ENCODE measurements around the gene SIVA1. TPM values are rescaled to one million over a fixed set of nuclear protein-coding genes. Genes with fewer than 3 reads are reported as not detected.
A peak's percentile ranks its signal among the peaks of the same experiment; 100 is the strongest.

SIVA1 gene
- total RNA-seq, 3 donors from 2014 or later (not counting 1 experiment from before 2014, with no cell fraction given) = 59.7 to 74.8 (median 59.8) TPM

DNA sequence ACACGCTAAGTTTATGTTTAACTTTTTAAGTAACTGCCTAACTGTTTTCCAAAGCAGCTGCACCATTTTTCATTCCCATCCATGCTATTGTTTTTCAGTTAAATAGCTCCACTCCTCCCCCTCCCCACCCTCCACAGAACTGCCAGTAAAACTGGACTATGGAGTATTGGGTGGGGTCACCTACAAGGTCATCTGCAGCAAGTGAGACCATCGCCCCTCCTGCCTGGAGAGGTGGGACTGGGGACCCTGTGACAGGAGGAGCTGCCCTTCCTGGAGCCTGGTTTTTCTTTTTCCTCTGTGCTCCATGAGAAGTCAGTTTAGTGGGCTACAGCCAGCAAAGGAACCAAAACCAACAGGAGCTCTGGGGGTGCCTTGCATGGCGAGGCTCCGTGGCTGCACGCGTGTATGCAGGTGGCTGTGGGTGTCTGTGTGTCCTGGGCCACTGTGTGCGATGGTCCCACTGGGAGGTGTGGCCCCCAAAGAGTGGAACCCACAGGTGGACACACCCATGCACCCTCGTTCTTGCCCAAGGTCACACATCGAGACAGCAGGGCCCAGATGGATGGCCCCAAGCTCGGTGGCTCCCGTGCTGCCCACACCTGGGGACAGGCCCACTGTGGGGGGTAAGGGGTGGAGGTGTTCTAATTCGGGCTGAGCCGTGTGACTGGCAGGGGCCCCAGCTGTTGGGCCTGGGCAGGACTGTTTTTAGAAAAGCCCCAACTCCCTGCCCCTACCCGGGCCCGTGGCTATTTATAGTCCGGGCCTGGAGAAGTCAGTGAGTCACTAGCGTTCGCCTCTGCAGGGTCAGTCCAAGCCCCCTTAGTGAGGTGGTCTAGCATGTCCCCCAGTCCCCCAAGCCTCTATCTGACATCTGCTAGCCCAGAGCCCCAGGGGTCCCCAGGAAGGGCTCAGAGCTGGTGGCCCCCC, 31.2 kb upstream of the SIVA1 start:
- Histone ChIP-seq H3K4me3 (ENCODE audit: low read length) (no peak overlapping the region), H3K27ac (ENCODE audit: low read length) (no peak overlapping the region), H3K4me1 (ENCODE audit: control insufficient read depth, insufficient read depth, low read length) (peaks cover 15% of the 10 kb centered on the region), H3K27me3 (ENCODE audit: control insufficient read depth, insufficient read depth, low read length) (no peaks in the 10 kb centered on the region), H3K36me3 (ENCODE audit: control insufficient read depth, insufficient read depth, low read length) (no peaks in the 10 kb centered on the region), H3K9me3 (ENCODE audit: control insufficient read depth, insufficient read depth, low read length) (no peaks in the 10 kb centered on the region)
- Mint-ChIP-seq H3K9me3 (no peaks in the 10 kb centered on the region), H3K4me3 (peak overlapping the region; percentile 59), H3K27ac (no peak overlapping the region), H3K27me3 (ENCODE audit: low read depth in 2 of 2) (no peaks in the 10 kb centered on the region), H3K36me3 (no peaks in the 10 kb centered on the region), H3K4me1 (peaks cover 5 to 11% of the 10 kb centered on the region in 2 donors)
- WGBS (ENCODE audit: insufficient coverage) = 86% methylated on average over 18 of the region's 18 CpGs
- intact Hi-C loops (cut with micrococcal nuclease) = no loop called here
- ATAC-seq (no peak), DNase-seq (no peak)
- no peak for TF ChIP-seq CTCF (IDR thresholded peaks at IDR 0.05)

GRCh38 chr14:104722938-104723650, 29.9 kb upstream of the SIVA1 start:
- H3K27me3 Mint-ChIP-seq (ENCODE audit: low read depth in 2 of 2) = peaks cover 0 to 5% of the 10 kb centered on the region in 2 donors
- H3K4me3 ChIP-seq (ENCODE audit: low read length) = no peak overlapping the region
- 52% methylated on average over 25 of the region's 26 CpGs for WGBS (ENCODE audit: insufficient coverage)
- peaks cover 11% of the 10 kb centered on the region for H3K4me1 ChIP-seq (ENCODE audit: control insufficient read depth, insufficient read depth, low read length)
- intact Hi-C loops (cut with micrococcal nuclease) = no loop called here
- no peak overlapping the region for H3K4me3 Mint-ChIP-seq
- H3K27me3 ChIP-seq (ENCODE audit: control insufficient read depth, insufficient read depth, low read length) = no peaks in the 10 kb centered on the region
- H3K4me1 Mint-ChIP-seq = peaks cover under 1 to 8% of the 10 kb centered on the region in 2 donors
- DNase-seq (no peak), ATAC-seq (no peak)
- H3K9me3 Mint-ChIP-seq = no peaks in the 10 kb centered on the region
- H3K36me3 ChIP-seq (ENCODE audit: control insufficient read depth, insufficient read depth, low read length) = no peaks in the 10 kb centered on the region
- H3K36me3 Mint-ChIP-seq = no peaks in the 10 kb centered on the region
- H3K9me3 ChIP-seq (ENCODE audit: control insufficient read depth, insufficient read depth, low read length) = no peaks in the 10 kb centered on the region
- TF ChIP-seq CTCF (IDR thresholded peaks at IDR 0.05) = no peak
- no peak overlapping the region for H3K27ac Mint-ChIP-seq
- no peak overlapping the region for H3K27ac ChIP-seq (ENCODE audit: low read length)

- TF ChIP-seq CTCF (IDR thresholded peaks at IDR 0.05) = peak; percentile 98
- H3K27ac Mint-ChIP-seq = no peak within 1 kb of the TSS
- peak within 1 kb of the TSS; percentile 61 for H3K4me3 Mint-ChIP-seq
- no peaks in the 10 kb centered on the region for H3K9me3 ChIP-seq (ENCODE audit: control insufficient read depth, insufficient read depth, low read length)
- peaks cover 0 to 5% of the 10 kb centered on the region in 2 donors for H3K27me3 Mint-ChIP-seq (ENCODE audit: low read depth in 2 of 2)
- intact Hi-C loops (cut with micrococcal nuclease) = loop anchor here (1.0 kb wide), 1 partner anchor 29 kb away; the partner anchor contains the start of gene SIVA1
- H3K4me1 Mint-ChIP-seq = peaks cover 0 to 11% of the 10 kb centered on the region in 2 donors
- no peaks in the 10 kb centered on the region for H3K27me3 ChIP-seq (ENCODE audit: control insufficient read depth, insufficient read depth, low read length)
- peak; percentile 88 to 89 (median 88) for ATAC-seq
- H3K4me1 ChIP-seq (ENCODE audit: control insufficient read depth, insufficient read depth, low read length) = peaks cover 11% of the 10 kb centered on the region
- WGBS (ENCODE audit: insufficient coverage) = under 1% methylated on average over 82 of the region's 82 CpGs
- peak; percentile 68 to 82 for DNase-seq
- no peak within 1 kb of the TSS for H3K27ac ChIP-seq (ENCODE audit: low read length)
- H3K9me3 Mint-ChIP-seq = no peaks in the 10 kb centered on the region
- no peaks in the 10 kb centered on the region for H3K36me3 ChIP-seq (ENCODE audit: control insufficient read depth, insufficient read depth, low read length)
- H3K36me3 Mint-ChIP-seq = no peaks in the 10 kb centered on the region
- peak within 1 kb of the TSS; percentile 61 for H3K4me3 ChIP-seq (ENCODE audit: low read length)
Observed at GRCh38 chr14:104723651-104724406, 29.1 kb upstream of the SIVA1 start, which contains the start of gene ADSS1. ADSS1 (plus strand) TSS chr14:104724229; CDS start chr14:104724271, 42 bp downstream.
